ENCODE results near the gene RHOF. TPM values are rescaled to one million over a fixed set of nuclear protein-coding genes. Genes with fewer than 3 reads are reported as not detected.
"Not testable (repeated sequence)": the region's sequence is repeated elsewhere in the genome, so short reads cannot be mapped to it uniquely, and the experiment has no call there.

Gene RHOF
- polyA plus RNA-seq, 3 donors, result 12.3 to 13.2 (median 12.9) TPM

DNA sequence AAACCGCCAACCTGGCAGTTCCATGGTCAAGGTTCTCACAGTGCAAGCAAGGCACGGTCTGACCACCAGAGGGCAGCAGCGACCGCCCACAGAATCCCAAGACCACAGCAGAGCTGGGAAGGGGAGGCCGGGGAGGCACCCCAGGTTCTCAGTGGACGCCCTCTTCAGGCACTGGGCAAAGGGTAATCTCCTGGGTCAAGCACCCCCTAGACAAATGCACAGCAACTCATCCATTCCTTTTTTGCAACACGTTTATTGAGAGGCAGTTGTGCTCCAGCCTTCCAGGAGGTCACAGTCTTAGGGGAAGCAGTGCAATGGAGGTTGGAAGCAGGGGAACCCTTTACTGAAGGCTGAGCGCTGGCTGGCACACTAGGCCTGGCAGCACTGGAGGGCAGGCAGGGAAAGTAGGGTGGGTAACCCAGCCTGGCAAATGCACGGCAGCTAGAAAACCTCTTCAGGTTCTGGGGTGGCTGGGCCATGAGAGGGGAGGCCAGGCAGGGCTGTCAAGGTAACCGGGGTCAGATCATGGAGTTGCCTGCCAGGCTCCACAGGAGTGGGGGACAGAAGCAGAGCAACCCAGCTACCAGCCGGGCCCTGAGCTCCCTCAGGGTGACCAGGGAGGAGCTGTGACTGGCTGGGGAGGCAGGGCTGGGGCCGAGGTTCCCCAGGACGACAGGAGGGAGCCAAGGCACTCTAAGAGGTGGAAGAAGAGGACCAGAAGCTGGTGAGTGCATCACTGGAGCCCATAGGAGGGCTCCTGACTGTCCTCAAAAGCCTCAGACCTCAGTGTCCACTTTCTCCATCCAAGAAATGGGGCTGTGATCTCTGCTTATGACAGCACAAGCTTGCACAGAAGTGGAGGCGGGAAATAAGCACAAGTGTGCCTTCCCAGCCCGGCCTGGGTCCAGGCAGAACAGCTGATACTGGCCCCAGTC lies 1.8 kb upstream of the RHOF start:
- DNase-seq, result peak; percentile 87

DNA sequence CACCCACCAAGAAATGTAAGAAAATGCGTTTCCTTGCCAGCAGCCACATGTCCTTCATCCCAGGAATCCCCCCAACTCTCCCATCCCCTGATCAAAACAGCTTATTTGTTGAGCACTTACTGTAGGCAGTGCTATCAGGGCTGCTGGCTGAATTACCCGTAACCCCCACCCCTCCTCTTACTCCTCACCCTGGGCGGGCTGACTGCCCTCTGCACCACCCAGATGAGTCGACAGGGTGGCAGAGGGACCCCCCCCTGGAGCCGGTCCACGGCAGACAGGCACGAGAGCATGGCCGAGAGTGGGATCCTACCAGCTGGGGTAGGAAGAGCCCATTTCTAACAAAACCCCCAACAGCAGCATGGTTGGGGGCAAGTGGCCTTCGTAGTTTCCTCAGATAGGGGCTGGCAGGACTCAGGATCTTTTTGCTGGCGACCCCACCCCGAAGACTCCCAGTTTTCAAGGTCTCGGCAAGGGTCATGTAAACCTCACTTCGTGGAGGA lies 1.1 kb upstream of the RHOF start:
- no peak for DNase-seq

DNA sequence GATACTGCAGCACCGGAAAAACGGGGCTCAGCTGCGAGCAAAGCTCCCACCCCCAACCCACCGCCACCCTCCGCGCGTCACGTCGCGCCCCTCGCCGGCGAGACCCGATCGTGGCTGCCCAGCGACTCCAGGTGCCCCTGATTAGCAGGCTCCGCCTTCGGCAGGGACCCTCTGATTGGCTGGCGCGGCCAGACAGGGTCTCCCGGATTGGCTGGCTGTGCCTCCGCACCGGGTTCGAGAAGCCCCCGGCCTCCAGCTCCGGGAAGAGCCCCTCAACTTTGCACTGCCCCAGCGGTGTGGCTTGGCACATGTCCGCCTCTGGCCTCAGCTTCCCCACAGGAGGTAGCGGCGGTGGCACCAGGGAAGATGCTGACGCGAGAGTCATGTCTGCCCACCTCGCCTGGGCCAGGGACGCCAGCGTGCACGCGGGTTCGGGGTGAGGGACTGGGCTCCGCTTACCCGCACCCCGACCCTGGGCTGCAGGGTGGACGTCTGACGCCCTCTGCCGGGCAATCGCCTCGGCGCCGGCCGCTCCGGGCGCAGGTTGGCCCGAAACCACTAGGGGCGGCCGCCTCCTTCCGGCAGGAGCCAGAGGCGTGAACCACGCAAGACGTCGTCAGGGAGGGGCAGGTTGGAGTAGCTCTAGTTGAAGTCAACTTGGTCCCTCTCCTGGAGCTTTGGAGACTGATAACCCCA lies 498 bp upstream of the RHOF start:
- peak; percentile 85 for DNase-seq

DNA sequence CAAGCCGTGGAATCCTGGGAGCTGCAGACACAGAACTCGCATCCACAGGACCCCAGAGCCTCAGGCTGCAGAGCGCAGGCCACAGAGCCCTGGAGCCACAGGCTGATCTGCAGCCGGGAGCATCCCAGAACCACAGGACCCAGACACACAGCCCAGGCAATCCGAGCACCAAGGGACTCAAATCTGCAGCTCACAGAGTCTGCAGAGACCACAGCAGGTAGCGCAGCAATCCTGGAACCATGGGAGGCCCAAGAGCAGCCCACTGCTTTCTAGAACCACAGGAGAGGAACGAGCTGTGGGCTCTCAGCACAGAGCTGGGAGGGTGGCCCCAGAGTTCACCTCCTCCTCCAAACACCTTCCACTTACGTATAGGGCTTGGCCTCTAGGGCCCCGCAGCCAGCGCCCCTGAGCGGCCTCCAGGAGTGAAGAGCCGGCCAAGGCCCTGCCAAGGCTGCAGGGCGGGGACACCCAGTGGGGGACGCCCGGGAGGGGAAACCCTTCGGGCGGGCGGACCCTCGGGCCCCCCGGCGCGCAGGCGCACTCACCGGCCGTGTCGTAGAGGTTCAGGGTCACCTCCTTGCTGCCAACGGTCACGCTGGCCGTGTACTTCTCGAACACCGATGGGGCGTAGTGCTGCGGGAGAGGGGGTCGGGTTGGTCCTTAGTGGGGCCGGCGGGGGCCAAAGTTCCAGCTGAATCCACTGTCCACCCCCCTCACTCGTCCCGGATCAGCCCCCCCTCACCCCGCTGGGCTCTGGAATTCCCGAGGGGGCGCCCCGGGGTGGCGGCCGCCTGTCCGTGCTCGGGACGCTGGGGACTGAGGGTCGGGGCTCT lies 665 bp downstream of the RHOF start:
- DNase-seq, result no peak

DNA sequence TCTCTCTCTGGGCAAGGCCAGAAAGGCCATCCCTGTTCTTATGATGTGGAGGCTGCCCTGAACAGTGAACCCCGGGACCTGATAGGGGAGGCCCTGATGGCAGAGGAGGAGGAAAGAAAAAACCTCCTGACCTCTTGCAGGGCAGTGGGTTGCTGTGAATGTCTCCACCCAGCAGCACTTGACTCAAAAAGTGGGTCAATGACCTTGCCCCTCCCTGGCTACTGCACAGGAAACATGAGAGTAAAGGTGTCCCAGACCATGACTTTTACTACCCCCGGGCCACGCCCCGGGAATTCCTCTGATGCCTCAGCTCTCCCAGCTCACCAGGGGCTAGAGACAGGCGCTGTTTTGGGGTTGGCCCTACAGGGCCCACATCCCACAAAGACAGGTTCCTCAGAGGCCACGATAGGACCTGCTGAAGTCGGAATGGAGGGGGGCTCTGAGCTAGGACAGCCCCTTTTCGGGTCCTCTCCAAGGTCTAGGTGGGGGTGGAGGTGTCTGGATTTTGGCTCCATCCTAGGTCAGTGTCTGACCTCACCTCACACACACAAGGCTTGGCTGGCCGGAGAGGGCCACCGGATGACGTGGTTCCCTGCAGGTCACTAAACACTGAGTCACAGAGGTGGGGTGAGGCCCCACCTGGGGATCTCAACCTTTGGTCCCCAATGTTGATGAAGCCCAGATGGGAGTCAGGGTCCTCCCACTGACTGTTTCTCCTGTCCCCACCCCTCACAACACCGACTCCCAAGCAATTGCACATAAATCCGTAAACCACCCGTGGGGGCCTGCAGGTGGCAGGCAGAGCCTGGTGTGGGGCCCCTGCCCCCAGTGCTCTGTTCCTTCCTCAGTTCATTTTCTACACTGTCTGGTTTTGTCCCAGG lies 1.6 kb downstream of the RHOF start:
- no peak for DNase-seq

DNA sequence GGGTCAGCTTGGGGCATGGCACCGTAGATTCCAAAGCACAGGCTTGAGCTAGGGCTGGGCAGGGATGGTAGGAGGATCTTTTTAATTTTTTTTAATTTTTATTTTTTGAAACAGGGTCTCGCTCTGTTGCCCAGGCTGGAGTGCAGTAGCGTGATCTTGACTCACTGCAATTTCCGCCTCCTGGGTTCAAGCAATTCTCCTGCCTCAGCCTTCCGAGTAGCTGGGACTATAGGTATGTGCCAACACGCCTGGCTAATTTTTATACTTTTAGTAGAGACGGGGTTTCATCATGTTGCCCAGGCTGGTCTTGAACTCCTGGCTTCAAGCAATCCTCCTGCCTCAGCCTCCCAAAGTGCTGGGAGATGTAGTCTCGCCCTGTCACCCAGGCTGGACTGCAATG lies 2.7 kb downstream of the RHOF start:
- DNase-seq, result not testable (repeated sequence)

DNA sequence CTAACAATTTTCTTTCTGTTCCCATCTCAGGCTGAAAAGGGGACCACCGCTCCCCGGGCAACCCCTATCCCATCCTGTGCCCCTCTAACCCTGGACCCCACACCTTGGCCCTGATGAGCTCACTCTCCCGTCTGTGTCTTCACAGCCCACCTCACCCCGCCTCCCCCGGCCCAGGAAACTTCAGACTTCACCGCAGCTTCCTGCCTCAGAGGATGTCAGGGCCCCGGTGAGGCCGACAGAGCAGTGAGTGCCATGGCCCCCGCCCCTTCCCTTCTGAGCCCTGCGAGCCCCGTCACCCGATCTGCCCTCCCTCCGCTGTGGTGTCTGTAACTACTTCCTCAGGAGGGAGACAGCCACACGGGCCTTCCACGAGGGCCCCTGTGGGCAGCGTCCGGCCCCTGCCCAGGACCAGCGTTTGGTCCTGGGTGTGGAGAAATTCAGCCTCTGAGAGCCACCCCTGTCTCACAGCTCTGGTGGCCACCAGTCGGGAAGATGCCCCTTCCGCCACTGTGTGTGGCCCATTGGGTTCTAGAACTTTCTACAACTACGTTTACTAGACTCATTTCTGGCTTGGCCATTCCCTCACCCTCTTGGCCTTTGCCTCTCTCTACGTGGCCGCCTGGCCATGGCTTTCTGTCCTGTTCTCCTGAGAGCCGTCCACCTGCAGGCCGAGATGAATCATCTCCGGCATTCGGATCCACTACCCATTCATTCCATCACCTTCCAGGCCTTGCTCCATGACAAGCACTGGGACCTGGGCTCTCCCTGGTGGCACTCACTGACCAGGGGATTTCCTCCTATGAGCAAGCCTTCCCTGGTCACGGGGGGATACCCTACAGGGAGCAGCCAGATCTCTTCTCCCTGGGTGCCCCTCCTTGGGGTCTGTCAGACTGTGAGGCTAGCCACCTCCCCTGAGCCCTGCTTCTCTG lies 3.4 kb downstream of the RHOF start:
- DNase-seq, result no peak

DNA sequence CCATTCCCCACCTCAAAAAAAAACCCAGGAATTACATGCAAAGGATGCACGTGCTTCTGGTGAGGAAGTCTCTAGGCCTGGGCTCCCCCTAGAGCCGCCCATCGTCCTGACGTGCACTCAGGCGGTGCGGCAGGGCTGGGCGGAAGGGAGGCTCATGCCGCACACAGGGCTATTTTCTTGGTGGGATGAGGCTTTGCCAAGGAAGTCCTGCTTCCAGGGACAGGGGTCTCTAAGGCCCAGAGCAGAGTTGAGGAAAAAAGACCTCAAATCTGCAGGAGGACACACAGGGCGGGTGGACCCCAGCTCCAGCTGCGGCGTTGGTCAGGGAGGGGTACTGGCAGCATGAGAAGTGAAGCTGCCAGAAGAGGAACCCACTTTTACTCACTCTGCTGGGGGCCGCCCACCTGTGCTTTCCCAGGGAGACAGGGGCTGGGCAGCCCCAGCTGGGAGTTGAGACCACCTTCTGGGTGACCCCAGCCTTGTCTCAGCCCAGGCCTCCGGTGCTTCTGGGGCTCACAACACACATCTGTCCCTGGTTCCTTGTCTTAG lies 4.2 kb downstream of the RHOF start:
- no peak for DNase-seq

DNA sequence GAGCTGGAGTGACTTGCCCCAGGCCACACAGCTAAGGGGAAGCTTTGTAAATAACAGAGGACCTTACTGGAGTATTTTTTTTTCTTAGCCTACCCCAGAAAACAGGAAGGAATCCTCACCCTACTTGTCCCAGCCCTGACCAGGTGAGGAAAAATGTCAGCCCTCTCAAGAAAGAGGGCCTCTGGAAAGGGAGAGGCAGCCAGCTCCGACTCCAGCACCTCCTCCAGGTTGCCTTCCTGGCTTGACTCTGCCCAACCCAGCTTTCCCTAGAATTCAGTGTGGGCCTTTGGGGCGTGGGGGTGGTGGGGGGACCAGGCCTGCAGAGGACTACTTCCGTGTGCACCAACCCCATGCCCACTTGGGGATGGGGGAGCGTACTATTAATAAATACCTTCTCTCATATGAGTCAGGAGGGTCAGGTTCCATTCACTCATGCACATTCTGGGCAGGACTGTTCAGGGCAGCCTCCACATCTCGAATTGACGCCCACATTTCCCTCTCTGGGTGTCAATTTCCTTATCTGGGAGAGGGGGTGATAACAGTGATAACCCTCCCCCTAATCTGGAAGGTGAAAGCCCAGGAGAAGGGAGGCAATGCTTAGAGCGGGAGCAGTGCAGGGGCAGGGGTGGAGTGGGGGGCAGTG lies 5.2 kb downstream of the RHOF start:
- DNase-seq, result no peak

DNA sequence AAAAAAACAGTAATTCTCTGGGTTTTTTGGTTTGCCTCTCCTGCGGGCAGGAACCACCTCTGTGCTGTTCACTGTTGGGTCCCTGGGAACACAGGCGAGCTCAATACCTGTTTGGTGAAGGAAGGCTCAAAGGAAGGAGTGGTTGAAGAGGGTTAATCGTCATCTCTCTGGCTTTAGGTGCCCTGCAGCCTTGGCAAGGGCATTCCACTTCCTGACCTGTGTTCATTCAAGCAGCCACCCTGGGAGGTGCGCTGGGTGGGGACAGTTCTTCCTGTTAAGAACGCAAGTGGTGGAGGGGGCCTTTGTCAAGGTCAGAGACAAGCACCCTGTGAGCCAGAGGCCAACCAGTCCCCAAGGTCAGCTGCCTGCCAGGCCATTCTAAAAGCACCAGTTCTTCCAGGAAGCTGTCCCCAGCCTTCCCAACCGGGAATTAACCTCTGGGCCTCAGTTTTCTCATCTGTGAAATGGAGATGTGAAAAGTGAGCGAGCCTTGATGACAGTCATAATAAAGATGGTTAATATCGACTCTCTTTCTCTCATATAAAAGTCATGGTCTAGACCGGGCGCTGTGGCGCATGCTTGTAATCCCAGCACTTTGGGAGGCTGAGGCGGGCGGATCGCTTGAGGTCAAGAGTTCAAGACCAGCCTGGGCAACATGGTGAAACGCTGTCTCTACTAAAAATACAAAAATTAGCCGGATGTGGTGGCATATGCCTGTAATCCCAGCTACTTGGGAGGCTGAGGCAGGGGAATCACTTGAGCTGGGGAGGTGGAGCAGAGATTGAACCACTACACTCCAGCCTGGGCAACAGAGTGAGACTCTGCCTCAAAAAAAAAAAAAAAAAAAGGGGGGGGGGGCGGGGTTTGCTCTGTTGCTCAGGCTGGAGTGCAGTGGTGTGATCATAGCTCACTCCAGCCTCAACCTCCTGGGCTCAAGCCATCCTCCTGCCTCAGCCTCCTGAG lies 6.1 kb downstream of the RHOF start:
- DNase-seq, result no peak

DNA sequence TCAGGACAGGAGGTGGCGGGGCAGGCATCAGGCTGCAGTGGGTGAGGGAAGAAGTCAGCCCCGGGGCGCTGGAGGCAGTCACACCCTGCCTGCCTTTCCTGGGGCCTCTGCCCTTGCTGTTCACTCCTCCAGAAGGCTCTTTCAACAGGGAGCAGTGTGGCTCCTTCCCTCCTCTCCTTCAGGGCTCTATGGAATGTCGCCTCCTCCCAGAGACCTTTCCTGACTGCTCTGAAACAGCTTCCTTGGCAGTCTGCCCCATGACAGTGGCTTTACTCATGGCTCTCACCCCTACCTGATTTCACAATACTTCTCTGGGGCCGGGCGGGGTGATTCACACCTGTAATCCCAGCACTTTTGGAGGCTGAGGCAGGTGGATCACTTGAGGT lies 7.1 kb downstream of the RHOF start:
- no peak for DNase-seq

DNA sequence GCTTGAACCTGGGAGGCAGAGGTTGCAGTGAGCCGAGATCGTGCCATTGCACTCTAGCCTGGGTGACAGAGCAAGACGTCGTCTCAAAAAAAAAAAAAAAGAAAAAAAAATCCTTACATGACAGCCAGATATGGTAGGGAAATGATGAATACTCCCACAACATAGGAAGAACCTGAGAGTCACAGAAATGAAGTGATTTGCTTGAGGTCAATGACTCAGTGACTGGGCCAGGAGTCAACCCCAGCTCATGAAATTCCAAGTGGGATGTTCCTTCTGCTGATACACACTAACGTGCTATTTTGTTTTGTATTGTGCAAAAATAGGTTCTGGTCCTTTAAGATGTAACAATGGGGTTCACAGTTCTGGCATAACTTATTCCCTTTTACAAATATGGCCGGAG lies 9.0 kb downstream of the RHOF start:
- no peak for DNase-seq

DNA sequence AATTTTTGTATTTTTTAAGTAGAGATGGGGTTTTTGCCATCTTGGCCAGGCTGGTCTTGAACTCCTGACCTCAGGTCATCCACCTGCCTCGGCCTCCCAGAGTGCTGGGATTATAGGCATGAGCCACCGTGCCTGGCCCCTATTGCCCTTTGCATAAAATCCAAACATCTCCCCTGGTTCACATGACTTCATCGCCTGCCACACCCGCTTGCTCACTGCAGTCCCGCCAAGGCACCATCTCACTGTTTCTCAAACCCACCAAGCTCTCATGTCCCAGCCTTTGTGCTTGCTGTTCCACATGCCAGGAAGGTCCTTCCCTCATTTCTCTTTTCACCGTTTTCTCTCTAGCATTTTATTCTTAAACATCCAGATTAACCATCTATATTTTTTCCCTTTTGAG lies 9.7 kb downstream of the RHOF start:
- no peak for DNase-seq

DNA sequence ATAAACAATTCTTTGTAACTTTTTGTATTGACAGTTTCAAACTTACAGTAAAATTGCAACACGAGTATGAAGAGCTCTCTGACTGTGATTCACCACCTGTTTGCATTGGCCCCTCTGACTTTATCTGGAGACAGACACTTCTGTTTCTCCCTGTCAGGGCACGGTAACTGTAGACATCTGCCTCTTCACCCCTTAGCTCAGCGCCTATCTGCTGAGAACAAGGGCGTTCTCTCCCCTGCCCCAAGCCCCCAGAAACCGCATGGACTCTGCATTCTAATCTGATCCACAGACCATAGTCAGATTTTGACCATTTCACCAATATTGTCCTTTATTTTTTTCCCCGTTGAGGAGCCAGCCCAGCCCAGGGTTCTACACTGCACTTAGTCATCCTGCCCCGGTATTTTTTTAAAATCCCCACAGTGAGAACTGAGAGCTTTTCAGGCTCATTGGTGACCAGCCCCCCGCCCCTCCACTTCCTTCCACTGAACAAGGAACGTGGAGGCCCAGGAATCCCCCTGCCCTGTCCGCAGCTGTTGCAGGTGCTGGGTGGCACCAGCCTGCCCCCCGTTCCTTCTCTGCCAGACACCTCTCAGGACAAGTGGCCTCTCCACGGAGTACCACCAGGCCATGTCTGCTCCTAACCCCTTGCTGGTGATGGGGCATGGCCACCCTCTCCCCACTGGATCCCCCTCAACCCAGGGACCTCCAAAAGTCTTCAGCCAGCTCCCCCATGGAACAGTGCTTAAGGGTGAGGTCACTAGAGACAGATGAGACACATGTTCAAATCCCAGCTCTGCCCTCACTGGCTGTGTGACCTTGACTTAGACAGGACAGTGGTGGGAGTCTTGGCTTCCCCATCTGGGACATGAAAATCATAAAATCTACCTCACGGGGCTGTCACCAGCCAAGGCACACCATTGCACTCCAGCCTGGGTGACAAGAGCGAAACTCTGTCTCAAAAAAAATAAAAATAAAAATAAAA lies 11.2 kb downstream of the RHOF start:
- no peak for DNase-seq

DNA sequence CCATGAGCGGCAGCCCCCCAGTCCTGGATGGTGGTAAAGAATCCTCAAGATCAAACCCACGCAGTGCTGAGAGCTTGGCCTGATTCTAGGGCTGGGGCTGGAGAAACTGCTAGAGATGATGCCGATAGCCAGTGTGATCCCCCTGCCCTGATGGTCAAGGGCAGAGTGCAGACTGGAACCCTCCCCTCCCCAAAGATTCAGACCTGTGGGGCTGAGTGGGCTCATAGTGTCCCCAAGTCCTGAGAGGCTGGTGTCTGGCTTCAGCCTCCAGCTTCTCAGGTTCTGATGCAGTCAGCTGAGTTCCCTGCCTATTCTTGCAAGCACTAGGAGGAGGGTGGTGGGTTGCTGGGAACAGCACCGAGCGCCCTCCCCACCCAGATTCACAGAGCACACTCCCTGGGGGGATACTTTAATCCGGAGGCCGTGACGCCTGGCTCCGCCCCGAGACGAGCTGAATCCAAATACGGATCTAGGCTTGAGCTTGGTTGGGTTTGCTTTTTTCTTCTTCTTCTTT lies 11.9 kb downstream of the RHOF start:
- no peak for DNase-seq

DNA sequence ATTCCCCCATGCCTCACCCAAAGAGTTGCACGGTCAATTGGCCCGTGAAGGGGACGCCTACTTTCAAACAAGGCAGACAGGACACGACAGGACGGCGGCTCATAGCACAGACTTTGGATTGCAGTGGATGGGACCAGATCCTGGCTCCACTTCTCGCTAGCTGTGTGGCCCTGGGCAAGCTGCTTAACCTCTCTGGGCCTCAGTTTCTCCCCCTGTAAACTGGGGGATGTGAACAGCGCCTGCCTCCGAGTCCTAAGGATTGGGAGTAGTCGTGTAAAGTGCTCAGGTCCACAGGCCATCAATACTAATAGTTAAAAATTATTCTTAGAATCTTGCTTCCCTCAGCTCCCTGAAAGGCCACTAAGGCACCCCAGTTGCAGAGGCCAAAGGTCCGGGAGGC lies 13.1 kb downstream of the RHOF start:
- no peak for DNase-seq

Data from renal pelvis (tissue), 4 donors.